Endothelial cell of umbilical vein (primary cell): ENCODE measurements around the gene SYNJ1. TPM values are rescaled to one million over a fixed set of nuclear protein-coding genes. Genes with fewer than 3 reads are reported as not detected.
A peak's percentile ranks its signal among the peaks of the same experiment; 100 is the strongest.

Experiments
- BruUV-seq: library from RNA; stranded (reverse); fragments of 400-500 nt; replicated peaks from 2 replicates; lab custom pipeline; 2021; lab: Mats Ljungman, UMichigan
- CTCF ChIA-PET: fragments of 300-600, 350-600 bp; sonication (Branson Sonifier 250); formaldehyde crosslinking; loops from one replicate; lab custom pipeline; 2021; ENCODE audit warnings: antibody characterized with exemption, inconsistent platforms; lab: Charles Lee
- POLR2A ChIA-PET: fragments of 300-600, 350-600 bp; sonication (Branson Sonifier 250); formaldehyde crosslinking; loops from one replicate; lab custom pipeline; 2021; ENCODE audit warnings: antibody characterized with exemption, inconsistent platforms; lab: Charles Lee
- DNase-seq: peaks from one replicate; pipeline ENCODE4 v3.0.0-alpha.2; 2011; ENCODE audit warnings: low read depth, low spot score
- FAIRE-seq: peaks from 2 replicates; lab custom pipeline; 2011; peaks lifted over from hg19 to GRCh38; lab: Jason Lieb, UNC
- H2AFZ ChIP-seq: 2 replicates; pipeline ENCODE4 v1.6.0; 2012; ENCODE audit warnings: low read depth, low read length, control low read depth, inconsistent platforms
- H3K27ac ChIP-seq: 2 replicates; pipeline ENCODE4 v1.5.1; 2011; ENCODE audit warnings: low read depth, mild to moderate bottlenecking, control low read depth, low read length, moderate library complexity; ENCODE audit not compliant: insufficient read depth
- H3K27me3 ChIP-seq, 2 experiments: 2 replicates each; pipeline versions ENCODE4 v1.6.0 to v1.6.1; 2011; ENCODE audit warnings: low read length in 2 of 2, mixed read lengths in 1 of 2; ENCODE audit not compliant: control insufficient read depth in 2 of 2, insufficient read depth in 2 of 2
- H3K36me3 ChIP-seq, 2 experiments: 2 replicates in 1 of 2; 3 replicates in 1 of 2; pipeline ENCODE4 v1.5.1; 2011; ENCODE audit warnings: low read length in 2 of 2, mild to moderate bottlenecking in 1 of 2, moderate library complexity in 1 of 2; ENCODE audit not compliant: control insufficient read depth in 2 of 2, insufficient read depth in 2 of 2; ENCODE audit errors: extremely low read depth in 1 of 2
- H3K4me1 ChIP-seq: 3 replicates; pipeline ENCODE4 v1.5.1; 2011; ENCODE audit warnings: mild to moderate bottlenecking, low read length; ENCODE audit not compliant: control insufficient read depth, insufficient read depth; ENCODE audit errors: extremely low read depth
- H3K4me2 ChIP-seq: 2 replicates; pipeline ENCODE4 v1.6.1; 2011; ENCODE audit warnings: low read length, control low read depth, mixed read lengths; ENCODE audit not compliant: insufficient read depth
- H3K4me3 ChIP-seq, 3 experiments: fragments of 200-600 bp in 1 of 3; sonication (generic), shearing (Covaris generic) in 1 of 3; replicated peaks in 1 of 3; 2 replicates each; pipeline ENCODE4 v1.5.1; 2011 to 2016; ENCODE audit warnings: control low read depth in 3 of 3, low read length in 3 of 3, mild to moderate bottlenecking in 2 of 3, inconsistent platforms in 1 of 3, low read depth in 1 of 3, moderate library complexity in 1 of 3; ENCODE audit not compliant: insufficient read depth in 1 of 3
- H3K79me2 ChIP-seq: 2 replicates; pipeline ENCODE4 v1.6.0; 2012; ENCODE audit warnings: low read length, inconsistent platforms; ENCODE audit not compliant: control insufficient read depth, insufficient read depth
- H3K9ac ChIP-seq: replicated peaks from 2 replicates; pipeline ENCODE3; 2011; ENCODE audit warnings: low read length, control low read depth; ENCODE audit not compliant: insufficient read depth; ENCODE audit errors: extremely low read depth
- H3K9me1 ChIP-seq: replicated peaks from 3 replicates; pipeline ENCODE4 v1.6.0; 2011; ENCODE audit warnings: mild to moderate bottlenecking, low read length; ENCODE audit not compliant: control insufficient read depth, insufficient read depth; ENCODE audit errors: extremely low read depth
- H3K9me3 ChIP-seq: replicated peaks from 2 replicates; pipeline ENCODE4 v1.5.1; 2012; ENCODE audit warnings: low read length, inconsistent platforms; ENCODE audit not compliant: control insufficient read depth, insufficient read depth
- H4K20me1 ChIP-seq: replicated peaks from 2 replicates; pipeline ENCODE3; 2011; ENCODE audit warnings: mild to moderate bottlenecking, low read length; ENCODE audit not compliant: control insufficient read depth, insufficient read depth; ENCODE audit errors: extremely low read depth
- CTCF ChIP-seq, 2 donors: IDR thresholded peaks; 1 replicate in 1 of 2; 2 replicates in 1 of 2; pipeline ENCODE4 v1.5.1; 2011; ENCODE audit warnings: low read length in 2 of 2, mild to moderate bottlenecking in 2 of 2, moderate library complexity in 2 of 2, control low read depth in 1 of 2, inconsistent platforms in 1 of 2, low read depth in 1 of 2; ENCODE audit not compliant: insufficient read depth in 1 of 2; ENCODE audit errors: extremely low read depth in 1 of 2
- FOS ChIP-seq: IDR thresholded peaks from 2 replicates; pipeline ENCODE4 v1.6.1; 2011; ENCODE audit warnings: mild to moderate bottlenecking, low read length, moderate library complexity, borderline replicate concordance; ENCODE audit not compliant: insufficient read depth
- GATA2 ChIP-seq: IDR thresholded peaks from 2 replicates; pipeline ENCODE4 v1.7.0; 2011; ENCODE audit warnings: low read depth, mild to moderate bottlenecking, moderate library complexity, mixed read lengths, low read length; ENCODE audit not compliant: insufficient read length, insufficient read depth
- JUN ChIP-seq: IDR thresholded peaks from 2 replicates; pipeline ENCODE4 v1.6.1; 2011; ENCODE audit warnings: borderline replicate concordance, low read depth; ENCODE audit not compliant: insufficient read length, insufficient read depth
- MYC ChIP-seq: IDR thresholded peaks from one replicate; pipeline ENCODE4 v1.6.1; 2011; ENCODE audit warnings: mild to moderate bottlenecking, low read depth, low read length
- POLR2AphosphoS5 ChIP-seq: IDR thresholded peaks from 2 replicates; pipeline ENCODE4 v1.6.1; 2012; ENCODE audit warnings: low read depth, mild to moderate bottlenecking, control low read depth, low read length, moderate library complexity; ENCODE audit not compliant: insufficient read depth
- dilution Hi-C: fragments of 300-500 bp; cut with MboI; formaldehyde crosslinking; loops from one replicate; pipeline ENCODE4 v1.15.0; 2019; ENCODE audit warnings: low sequenced_read_pairs; ENCODE audit not compliant: extremely low pct_ligation_motif_present
- intact Hi-C: fragments of 100-400 bp; cut with micrococcal nuclease; formaldehyde crosslinking; loops from one replicate; pipeline ENCODE4 v1.10.0; 2022
- polyA plus RNA-seq, 4 experiments: library from polyadenylated mRNA; depleted of rRNA in 3 of 4; stranded (reverse) in 3 of 4; unstranded in 1 of 4; fragments of >200 nt; gene quantifications; 2 replicates each; pipeline versions ENCODE4 v1.2.1 to v1.2.3, GENCODE V29; 2011 to 2012; ENCODE audit warnings: missing spikeins in 1 of 4
- total RNA-seq: library from RNA; stranded (reverse); gene quantifications from 2 replicates; pipeline ENCODE4 v1.2.3, GENCODE V29; 2021

The SYNJ1 gene
- total and polyA plus RNA-seq, 2 donors (not counting 3 experiments of a cell fraction or from before 2014, with no cell fraction given): 5.9 to 17.0 TPM

- Histone ChIP-seq H3K4me1 (peaks cover 9% of the 10 kb centered on the region), H3K36me3 (peaks cover 0 to 10% of the 10 kb centered on the region in 2 experiments), H3K4me2 (no peak overlapping the region), H3K27me3 (no peaks in the 10 kb centered on the region), H3K9me3 (no peaks in the 10 kb centered on the region), H2AFZ (no peak overlapping the region), H3K4me3 (no peak overlapping the region), H3K9ac (no peak overlapping the region), H4K20me1 (no peaks in the 10 kb centered on the region), H3K27ac (peak overlapping the region; percentile 68), H3K79me2 (no peaks in the 10 kb centered on the region), H3K9me1 (no peaks in the 10 kb centered on the region)
- intact Hi-C loops: no loop called here
- no TSS peak for BruUV-seq
- peak; percentile 98 for FAIRE-seq
- ChIA-PET CTCF (interaction anchor here (1.6 to 9.7 kb wide), 2 partner anchors 182 to 191 kb away, joined by 3 to 286 read pairs; partner anchors contain the start of gene EVA1C), POLR2A (no interaction called here)
- DNase-seq: peak; percentile 85
- dilution Hi-C loops: no loop called here
- TF ChIP-seq CTCF (IDR thresholded peaks at IDR 0.05; ENCODE audit: extremely low read depth in 1 of 2, insufficient read depth in 1 of 2, low read depth in 1 of 2, low read length in 2 of 2) (no peak), MYC (no peak), JUN (peak; percentile 97), POLR2AphosphoS5 (peak; percentile 85), FOS (peak; percentile 99), GATA2 (peak; percentile 41)
Observed at GRCh38 chr21:32597205-32597604, 130.6 kb downstream of the SYNJ1 start.
